ENCODE data around the gene TH.

GRCh38 chr11:2139621-2140337 is 31.8 kb downstream of the TH start:
- TF ChIP-seq CTCF (IDR thresholded peaks at IDR 0.05; ENCODE audit: low read length) (no peak), EZH2 (optimal IDR thresholded peaks at IDR 0.05; ENCODE audit: low read depth, low read length) (no peak)

All from MM.1S (cell line).